ENCODE results near the gene EPM2AIP1.

DNA sequence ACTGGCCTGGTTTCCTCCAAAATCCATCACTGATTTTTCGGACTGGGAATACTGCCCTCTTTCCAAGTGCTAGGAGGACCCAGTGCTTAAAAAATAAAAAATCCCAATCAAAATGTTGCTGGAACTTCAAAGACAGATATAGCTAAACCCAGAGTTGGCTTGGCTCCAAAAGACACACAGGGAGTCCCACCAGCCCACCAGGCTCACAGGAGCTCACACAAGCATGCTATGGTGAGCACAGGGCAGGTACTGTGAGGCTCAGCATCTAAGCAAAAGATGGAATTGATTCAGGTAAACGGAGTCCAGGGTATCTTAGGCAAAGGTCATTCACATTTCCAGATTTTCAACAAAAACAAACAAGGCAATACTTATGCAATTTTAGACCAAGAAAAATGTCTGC, 51.8 kb downstream of the EPM2AIP1 start:
- TF ChIP-seq CTCF (IDR thresholded peaks at IDR 0.05; ENCODE audit: extremely low read depth in 1 of 2, insufficient read depth in 1 of 2, low read depth in 1 of 2, low read length in 2 of 2): no peak
- TF ChIP-seq MAX (IDR thresholded peaks at IDR 0.05; ENCODE audit: insufficient read depth, insufficient read length): no peak
- no peak for TF ChIP-seq POLR2A (IDR thresholded peaks at IDR 0.05; ENCODE audit: low read depth, low read length)
- no peak for TF ChIP-seq JUN (IDR thresholded peaks at IDR 0.05; ENCODE audit: borderline replicate concordance, insufficient read depth, insufficient read length, low read depth)
- TF ChIP-seq EZH2 (IDR thresholded peaks at IDR 0.05; ENCODE audit: borderline replicate concordance, low read depth, low read length, severe bottlenecking): no peak
